ENCODE measurements around the gene TPCN1. TPM values are rescaled to one million over a fixed set of nuclear protein-coding genes. Genes with fewer than 3 reads are reported as not detected.

The TPCN1 gene
- total RNA-seq, 1 experiment from 2014 or later = 29.7 TPM

- ATAC-seq (no peak), DNase-seq (ENCODE audit: low read depth, low spot score) (no peak)
- ChIA-PET CTCF (no interaction called here), POLR2A (no interaction called here), RAD21 (ENCODE audit: low non-redundant PET in 1 of 2, low total read pairs in 2 of 2, uncharacterized antibody in 2 of 2, unreplicated experiment in 2 of 2) (no interaction called here)
- H3K4me3 ChIP-seq (replicated peaks in 1 of 2; ENCODE audit: low read depth in 1 of 2, low read length in 2 of 2) = no peak overlapping the region
- no peaks in the 10 kb centered on the region for H3K79me2 ChIP-seq (ENCODE audit: insufficient read depth, low read length)
- H3K27me3 ChIP-seq (ENCODE audit: insufficient read depth, low read length) = no peaks in the 10 kb centered on the region
- BruUV-seq (replicated peaks) = no TSS peak
- H4K20me1 ChIP-seq (ENCODE audit: insufficient read depth) = no peaks in the 10 kb centered on the region
- no peak overlapping the region for H3K9ac ChIP-seq (ENCODE audit: low read length)
- H3K4me1 ChIP-seq (ENCODE audit: control insufficient read depth in 1 of 2, insufficient read depth in 2 of 2, low read length in 2 of 2) = no peaks in the 10 kb centered on the region
- intact Hi-C loops (cut with micrococcal nuclease) = no loop called here
- no peaks in the 10 kb centered on the region for H3K36me3 ChIP-seq (ENCODE audit: control insufficient read depth in 1 of 2, insufficient read depth in 2 of 2, low read length in 2 of 2)
- no peaks in the 10 kb centered on the region for H3K9me2 ChIP-seq (ENCODE audit: insufficient read depth)
- TF ChIP-seq MAX (IDR thresholded peaks at IDR 0.05) = no peak
- TF ChIP-seq REST (IDR thresholded peaks at IDR 0.05; ENCODE audit: low read depth) = no peak
- no peak for TF ChIP-seq ATF3 (IDR thresholded peaks at IDR 0.05)
- no peak for TF ChIP-seq EGR1 (IDR thresholded peaks at IDR 0.05; ENCODE audit: low read depth)
- TF ChIP-seq ZNF274 (IDR thresholded peaks at IDR 0.05; ENCODE audit: low read depth, low read length) = no peak
- no peak for TF ChIP-seq YY1 (IDR thresholded peaks at IDR 0.05; ENCODE audit: extremely low read depth, insufficient replicate concordance, low read depth, low read length)
- no peak for TF ChIP-seq EZH2phosphoT487 (IDR thresholded peaks at IDR 0.05; ENCODE audit: borderline replicate concordance)
- TF ChIP-seq EZH2 (IDR thresholded peaks at IDR 0.05) = no peak
- TF ChIP-seq SRF (IDR thresholded peaks at IDR 0.05; ENCODE audit: low read depth) = no peak
- no peak for TF ChIP-seq SP1 (IDR thresholded peaks at IDR 0.05; ENCODE audit: low read depth)
- no peak for TF ChIP-seq RAD21 (IDR thresholded peaks at IDR 0.05; ENCODE audit: low read depth)
- TF ChIP-seq JUND (IDR thresholded peaks at IDR 0.05) = no peak
- TF ChIP-seq FOSL1 (IDR thresholded peaks at IDR 0.05; ENCODE audit: low read depth) = no peak
- TF ChIP-seq POLR2AphosphoS5 (IDR thresholded peaks at IDR 0.05; ENCODE audit: low read depth, low read length) = no peak
- no peak for TF ChIP-seq POLR2A (IDR thresholded peaks at IDR 0.05; ENCODE audit: borderline replicate concordance, extremely low read depth, insufficient read depth, insufficient read length)
- TF ChIP-seq CEBPB (IDR thresholded peaks at IDR 0.05; ENCODE audit: low read depth) = no peak
- no peak for TF ChIP-seq ZFX (IDR thresholded peaks at IDR 0.05)
- TF ChIP-seq ZBTB33 (IDR thresholded peaks at IDR 0.05; ENCODE audit: extremely low read depth, insufficient replicate concordance, low read length) = no peak
- TF ChIP-seq CBX3 (IDR thresholded peaks at IDR 0.05; ENCODE audit: low read depth) = no peak
- no peak for TF ChIP-seq CTCF (IDR thresholded peaks at IDR 0.05 in 2 of 3, conservative IDR thresholded peaks at IDR 0.05 in 1 of 3; ENCODE audit: borderline replicate concordance in 1 of 3, insufficient read depth in 1 of 3, low read depth in 2 of 3, low read length in 2 of 3)
- H3K27ac ChIP-seq (ENCODE audit: low read depth, low read length) = no peak overlapping the region
- no peak overlapping the region for H3K4me2 ChIP-seq (ENCODE audit: low read length)
- H3K9me3 ChIP-seq (ENCODE audit: control insufficient read depth in 1 of 2, insufficient read depth in 1 of 2, low read depth in 1 of 2, low read length in 2 of 2) = no peaks in the 10 kb centered on the region
- no peak overlapping the region for H2AFZ ChIP-seq (ENCODE audit: low read depth, low read length, poor library complexity, severe bottlenecking)
Observed at GRCh38 chr12:113293100-113293499, 71.8 kb downstream of the TPCN1 start.

Measured in HCT116 (cell line).